GM19193 (cell line): Measurements from ENCODE around the gene PTPRU.

Source experiments
- POLR2A ChIP-seq: IDR thresholded peaks from 4 replicates; pipeline ENCODE4 v1.6.1; 2011; ENCODE audit not compliant: insufficient read depth, insufficient read length; ENCODE audit errors: extremely low read depth

The PTPRU gene

DNA sequence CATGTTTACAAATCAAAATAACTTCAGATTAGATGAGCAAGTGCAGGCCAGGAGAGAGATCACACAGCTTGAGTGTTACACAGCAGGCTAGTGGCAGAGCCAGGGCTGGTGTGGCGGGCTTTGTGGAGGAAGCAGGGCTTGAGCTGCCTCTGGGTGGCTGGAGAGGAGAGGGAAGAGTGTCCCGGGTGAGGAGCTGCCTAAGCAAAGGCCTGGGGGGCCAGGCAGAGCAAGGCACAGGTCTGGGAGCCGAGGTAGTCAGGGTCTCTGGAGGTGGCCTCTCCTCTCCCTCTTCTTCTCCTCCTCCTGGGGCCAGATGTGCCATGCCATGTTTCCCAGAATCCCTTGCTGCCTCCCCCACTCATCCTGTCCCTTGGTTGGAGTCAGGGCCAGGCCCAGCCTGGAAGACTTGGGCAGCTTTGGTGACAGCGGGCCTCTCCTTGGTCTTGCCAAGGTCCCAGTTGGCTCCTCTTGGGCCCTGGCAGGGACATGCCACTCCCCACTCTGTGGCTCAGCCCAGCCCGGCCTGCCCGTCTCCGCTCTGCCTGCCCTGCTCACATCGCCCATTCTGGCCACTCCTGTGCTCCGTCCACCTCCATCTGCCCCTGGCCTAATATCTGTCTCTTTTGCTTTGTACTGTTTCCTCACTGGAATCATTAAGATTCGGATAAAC is 70.3 kb downstream of the PTPRU start:
- no peak for TF ChIP-seq POLR2A

DNA sequence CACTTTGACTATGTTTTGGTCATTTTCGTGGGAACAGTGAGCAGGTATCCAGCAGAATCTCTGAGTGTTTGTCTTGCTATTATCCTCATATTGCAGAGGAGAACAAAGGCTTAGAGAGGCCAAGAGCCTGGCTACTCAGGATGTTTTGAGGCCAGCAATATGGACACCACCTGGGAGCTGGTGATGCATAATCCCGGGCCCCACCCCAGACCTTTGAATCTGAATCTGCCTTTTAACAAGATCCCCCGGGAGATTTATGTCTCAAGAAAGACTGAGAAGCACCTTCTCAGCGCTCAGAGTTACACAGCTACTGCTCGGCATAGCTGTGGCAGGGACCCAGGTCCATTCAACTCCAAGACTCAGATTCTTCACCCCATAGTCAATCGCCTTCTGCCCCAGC is 72.8 kb downstream of the PTPRU start:
- TF ChIP-seq POLR2A, result no peak

DNA sequence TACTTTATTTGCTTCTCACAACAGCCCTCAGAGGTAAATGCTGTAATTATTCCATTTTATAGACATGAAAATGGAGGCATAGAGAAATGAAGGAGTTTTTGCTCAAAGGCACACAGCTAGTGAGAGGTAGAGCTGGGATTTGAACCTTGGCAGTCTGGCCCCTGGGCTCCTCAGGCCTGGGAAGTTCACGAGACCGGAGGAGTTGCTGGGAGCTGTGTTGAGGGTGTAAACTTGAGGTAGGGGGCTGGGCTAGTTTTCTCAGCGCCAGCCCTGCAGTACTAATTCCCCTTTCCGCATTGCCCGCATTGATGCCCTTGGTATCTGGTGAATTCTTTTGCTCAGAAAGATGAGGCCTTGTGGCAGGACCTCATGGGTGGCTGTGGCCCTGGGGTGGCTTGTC is 73.3 kb downstream of the PTPRU start:
- no peak for TF ChIP-seq POLR2A

DNA sequence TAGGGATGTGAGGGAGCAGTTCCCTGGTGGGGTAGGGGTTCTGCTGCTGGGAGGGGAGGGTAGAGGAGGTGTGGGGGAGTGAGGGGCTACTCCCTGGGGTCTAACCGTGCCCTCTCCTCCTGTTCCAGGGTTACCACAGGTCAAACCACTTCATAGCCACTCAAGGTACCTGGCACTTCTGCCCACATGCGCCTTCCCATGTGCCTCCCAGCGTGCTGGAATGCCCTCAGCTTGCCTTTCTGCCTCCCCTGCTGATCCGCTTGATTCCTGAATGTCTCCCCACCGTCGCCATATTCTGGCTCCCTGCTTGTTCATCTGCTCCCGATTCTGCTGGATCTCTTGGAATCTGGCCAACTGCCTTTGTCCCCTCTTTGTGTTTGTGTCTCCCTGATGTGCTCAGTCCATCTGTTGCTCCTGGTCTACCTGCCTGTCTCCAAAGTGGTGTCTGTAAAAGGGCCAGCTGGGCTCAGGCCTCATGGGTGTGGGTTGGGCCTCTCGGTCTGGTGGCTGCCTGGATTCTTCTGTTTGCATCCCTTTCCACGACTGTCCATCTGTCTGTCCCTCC is 74.4 kb downstream of the PTPRU start:
- TF ChIP-seq POLR2A, result no peak

GRCh38 chr1:29311352-29312030 is 75.2 kb downstream of the PTPRU start:
- TF ChIP-seq POLR2A, result no peak

DNA sequence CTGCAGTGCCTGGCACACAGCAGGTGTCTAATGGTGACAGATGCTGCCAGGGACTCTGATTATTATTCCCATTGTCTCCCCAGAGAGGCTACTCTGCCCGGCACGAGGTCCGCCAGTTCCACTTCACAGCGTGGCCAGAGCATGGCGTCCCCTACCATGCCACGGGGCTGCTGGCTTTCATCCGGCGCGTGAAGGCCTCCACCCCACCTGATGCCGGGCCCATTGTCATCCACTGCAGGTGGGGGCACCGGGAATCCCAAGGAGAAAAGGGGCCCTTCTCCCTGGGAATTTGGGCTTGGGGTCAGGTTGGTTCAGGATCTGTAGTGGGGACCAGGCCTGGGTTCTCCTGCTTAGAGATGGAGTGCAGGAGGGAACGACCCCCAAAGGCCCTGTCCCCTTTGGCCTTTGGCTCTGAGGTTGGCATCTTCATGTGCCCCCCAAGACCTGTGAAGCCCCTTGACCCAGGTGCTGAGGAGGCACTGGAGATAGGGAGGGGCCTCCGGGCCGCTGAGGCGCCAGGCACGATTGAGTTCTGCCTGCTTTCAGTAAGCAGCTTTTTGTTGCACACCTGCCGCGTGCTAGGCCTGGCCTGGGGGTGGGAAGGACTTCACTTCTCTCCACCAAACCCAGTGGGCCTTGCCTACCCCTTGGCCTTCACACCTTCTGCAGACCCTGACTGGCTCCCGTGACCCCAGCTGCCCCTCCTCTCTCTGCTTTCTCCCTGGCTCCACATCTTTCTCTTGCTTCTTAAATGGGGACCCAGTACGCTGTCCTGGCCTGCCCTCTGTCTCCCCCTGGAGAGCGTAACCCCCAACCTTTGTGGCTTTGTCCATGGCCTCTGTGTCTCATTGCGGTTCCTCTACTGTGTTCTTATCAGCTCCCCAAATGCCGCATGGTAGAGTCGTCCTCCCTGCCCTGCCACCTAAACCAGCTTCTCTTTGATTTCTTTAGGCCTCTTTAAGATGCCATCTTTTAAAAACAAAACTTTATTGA is 76.4 kb downstream of the PTPRU start:
- TF ChIP-seq POLR2A, result no peak

DNA sequence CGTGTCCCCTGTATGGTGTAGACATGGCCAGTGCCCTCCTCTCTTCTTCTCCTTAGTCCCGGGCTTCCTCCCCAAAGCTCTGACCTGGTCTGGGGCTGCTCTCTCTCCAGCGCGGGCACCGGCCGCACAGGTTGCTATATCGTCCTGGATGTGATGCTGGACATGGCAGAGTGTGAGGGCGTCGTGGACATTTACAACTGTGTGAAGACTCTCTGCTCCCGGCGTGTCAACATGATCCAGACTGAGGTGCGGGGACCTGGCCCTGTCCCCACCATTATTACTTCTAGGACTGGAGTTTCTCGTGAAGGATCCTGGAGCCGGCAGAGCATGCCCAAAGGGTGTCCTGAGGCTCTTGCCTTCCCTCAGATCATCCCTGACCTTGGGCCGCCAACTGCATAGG is 78.9 kb downstream of the PTPRU start:
- no peak for TF ChIP-seq POLR2A

GRCh38 chr1:29315876-29316275 is 79.6 kb downstream of the PTPRU start:
- no peak for TF ChIP-seq POLR2A

DNA sequence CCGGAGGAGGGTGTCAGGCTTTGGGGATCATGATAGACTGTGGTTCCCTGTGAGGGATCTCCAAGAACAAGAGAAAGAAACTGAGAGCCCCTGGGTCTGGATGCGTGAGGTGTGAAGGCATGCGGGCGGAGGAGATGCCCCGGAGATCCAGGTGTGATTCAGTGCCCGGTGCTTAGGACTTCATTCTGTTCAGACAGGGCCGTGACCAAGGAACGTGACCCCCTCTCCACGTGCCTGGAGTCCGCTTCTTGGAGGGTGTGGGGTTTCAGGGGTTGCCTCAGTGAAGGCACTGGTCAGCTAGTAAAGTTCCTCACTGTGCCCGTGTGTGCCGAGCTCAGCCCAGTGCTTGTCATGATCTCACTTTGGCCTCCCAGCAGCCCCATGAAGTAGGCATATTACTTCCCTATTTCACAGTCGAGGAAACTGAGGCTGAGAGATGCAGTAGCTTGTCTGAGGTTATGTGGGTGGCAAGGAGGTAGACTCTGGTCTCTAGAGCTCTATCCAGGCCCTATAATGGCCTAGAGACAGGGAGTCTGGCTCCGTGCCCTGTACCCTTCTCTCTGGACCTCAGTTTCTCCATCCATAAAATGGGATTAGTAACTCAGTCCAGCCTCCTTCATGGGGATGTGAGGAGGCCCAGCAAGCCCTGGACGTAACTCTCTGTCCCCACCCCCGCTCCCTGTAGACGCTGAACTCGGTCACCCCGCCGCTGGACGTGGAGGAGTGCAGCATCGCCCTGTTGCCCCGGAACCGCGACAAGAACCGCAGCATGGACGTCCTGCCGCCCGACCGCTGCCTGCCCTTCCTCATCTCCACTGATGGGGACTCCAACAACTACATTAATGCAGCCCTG is 81.0 kb downstream of the PTPRU start:
- no peak for TF ChIP-seq POLR2A

- TF ChIP-seq POLR2A, result no peak
Measured at GRCh38 chr1:29317916-29318530, 81.7 kb downstream of the PTPRU start.

DNA sequence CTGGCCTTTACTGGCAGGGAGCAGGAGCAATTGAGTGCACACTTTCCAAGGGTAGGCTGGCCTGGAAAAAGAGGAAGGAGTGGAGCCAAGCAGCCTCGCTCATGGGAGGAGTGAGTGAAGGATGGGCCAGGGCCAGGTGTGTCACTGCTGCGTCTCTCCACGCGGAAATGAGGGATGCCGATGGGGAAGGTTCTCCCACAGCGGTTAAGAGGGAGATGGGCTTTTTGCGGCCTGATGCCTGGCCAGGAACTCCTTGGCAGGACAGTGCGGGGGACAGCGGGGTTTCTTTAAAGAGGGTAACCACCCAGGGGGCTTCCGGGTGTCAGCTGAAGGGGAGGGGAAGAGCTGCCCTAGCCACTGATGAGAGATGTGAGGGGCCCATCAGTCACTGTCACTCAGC is 82.4 kb downstream of the PTPRU start:
- TF ChIP-seq POLR2A, result no peak

DNA sequence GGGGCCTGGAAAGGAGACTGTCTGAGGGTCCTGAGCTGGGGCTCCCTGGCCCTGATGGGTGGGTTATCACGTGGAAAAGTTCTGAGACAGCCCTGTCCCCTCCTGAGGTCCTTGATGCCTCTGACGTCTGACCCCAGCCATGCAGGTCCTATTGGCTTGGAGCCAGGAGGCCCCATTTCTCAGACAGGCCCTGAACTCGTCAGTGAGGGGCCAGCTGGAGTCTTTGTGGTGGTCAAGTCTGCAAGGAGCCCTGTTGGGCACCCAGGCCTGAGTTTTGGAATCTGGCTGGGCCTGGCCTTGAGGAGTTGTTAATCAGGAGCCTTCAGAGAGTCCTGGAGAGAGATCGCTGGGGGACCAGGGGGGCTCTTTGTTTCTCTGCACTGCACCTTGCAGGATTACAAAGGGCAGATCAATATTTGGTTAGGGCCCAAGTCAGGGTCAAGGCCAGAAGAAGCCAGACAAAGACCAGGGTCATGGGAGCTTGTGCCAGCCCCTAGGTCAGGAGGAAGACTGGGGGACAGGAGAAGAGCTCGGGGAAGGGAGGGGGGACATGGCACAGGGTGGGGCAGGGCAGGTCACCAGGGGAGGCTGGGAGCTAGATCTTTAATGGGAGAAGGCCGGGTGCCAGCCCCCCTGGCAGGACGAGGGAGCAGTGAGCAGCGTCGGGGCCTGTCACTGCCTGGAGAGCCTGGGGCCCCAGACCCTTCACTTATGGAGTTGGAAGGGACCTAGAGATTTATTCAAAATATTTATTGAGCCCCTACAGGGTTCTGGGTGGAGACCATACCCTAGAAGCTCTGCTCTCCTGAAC is 83.2 kb downstream of the PTPRU start:
- no peak for TF ChIP-seq POLR2A
